TTC549 (cell line): ENCODE results near the gene IQSEC3.

ENCODE experiments used
- FAIRE-seq: peaks from 2 replicates; lab custom pipeline; 2012; peaks lifted over from hg19 to GRCh38; lab: Jason Lieb, UNC

IQSEC3 gene

DNA sequence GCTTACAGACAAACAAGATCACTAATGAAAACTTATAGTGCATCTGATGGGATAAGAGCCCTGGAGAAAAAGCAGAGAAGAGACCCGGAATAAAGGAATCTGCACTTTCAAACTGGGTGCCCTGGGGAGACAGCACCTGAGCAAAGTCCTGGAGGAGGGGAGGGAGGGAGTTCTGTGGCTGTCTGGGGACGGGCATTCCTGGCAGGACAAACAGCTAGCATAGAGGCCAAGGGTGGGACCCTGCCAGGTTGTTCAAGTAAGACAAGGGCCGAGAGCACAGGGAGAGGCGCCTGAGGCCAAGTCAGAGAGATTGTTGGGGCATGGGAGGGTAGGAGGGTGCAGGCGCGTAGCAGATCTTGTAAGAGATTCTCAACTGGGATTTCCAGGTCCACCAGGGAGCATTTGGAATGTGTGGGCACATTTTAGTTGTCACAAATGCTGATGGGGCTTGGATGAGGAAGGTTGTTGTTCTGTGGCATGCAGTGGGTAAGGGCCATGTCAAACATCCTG, 14.2 kb downstream of the IQSEC3 start:
- FAIRE-seq = no peak

DNA sequence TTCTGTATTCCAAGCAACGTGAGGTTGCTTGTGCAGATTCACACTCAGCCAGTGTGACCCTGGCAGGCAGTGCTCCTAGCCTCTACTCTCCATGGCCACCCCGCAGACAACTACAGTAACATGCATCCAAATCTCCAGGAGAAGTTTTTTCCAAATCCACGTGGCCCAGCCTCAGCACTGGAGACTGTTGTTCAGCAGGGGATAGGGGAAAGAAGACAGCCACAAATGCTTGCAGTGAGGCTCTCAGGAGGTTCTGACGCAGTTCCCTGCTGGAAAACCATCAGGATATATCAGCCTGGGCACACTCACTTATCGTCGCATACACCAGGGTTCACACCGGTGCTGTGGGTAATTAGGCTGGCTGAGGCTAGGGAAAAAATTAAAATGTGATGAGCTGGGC, 16.2 kb downstream of the IQSEC3 start:
- no peak for FAIRE-seq

DNA sequence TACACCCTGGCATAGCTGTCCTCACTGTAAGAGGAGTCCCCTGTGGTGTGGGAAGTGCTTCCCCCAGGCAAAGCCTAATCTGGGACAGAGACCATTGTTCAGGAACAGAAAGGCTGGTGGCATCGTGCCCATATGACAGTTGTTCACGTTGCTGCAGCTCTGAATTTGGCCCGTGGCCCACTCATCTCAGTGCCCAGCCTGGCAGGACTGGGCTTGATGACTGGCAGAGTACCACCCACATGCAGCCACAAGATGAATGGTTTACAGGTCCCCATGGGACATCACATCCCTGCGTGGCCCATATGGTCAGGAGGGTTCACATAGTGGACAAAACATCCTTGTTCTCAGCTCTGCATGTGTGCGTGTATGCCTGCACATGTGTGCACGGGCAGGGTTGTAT, 17.5 kb downstream of the IQSEC3 start:
- no peak for FAIRE-seq

- FAIRE-seq = no peak
Observed at GRCh38 chr12:85191-85666, 18.7 kb downstream of the IQSEC3 start.

DNA sequence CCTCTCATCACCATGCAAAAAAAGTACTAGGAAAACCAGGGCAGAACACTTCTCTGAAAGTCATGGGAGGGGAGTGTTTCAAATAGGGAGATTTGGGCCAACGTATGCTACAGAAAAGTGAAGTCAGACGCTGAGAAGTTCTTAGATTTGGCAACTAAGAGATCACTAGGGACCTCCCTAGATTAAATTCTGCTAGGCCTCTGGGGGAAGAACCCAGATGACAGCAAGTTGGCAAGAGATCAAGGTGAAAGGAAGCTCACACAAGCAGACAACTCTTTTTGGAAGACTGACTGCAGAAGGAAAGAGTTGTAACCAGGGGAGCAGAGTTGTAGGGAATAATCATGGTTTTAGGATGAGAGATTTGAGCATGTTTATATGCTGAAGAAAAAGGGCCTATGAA, 20.7 kb downstream of the IQSEC3 start:
- FAIRE-seq = no peak

- FAIRE-seq = no peak
Observed at GRCh38 chr12:87856-88255, 21.3 kb downstream of the IQSEC3 start.

- FAIRE-seq = no peak
Observed at GRCh38 chr12:89653-90052, 23.1 kb downstream of the IQSEC3 start.

- no peak for FAIRE-seq
Observed at GRCh38 chr12:91213-91612, 24.6 kb downstream of the IQSEC3 start.

GRCh38 chr12:93266-94005, 26.9 kb downstream of the IQSEC3 start:
- FAIRE-seq = no peak

DNA sequence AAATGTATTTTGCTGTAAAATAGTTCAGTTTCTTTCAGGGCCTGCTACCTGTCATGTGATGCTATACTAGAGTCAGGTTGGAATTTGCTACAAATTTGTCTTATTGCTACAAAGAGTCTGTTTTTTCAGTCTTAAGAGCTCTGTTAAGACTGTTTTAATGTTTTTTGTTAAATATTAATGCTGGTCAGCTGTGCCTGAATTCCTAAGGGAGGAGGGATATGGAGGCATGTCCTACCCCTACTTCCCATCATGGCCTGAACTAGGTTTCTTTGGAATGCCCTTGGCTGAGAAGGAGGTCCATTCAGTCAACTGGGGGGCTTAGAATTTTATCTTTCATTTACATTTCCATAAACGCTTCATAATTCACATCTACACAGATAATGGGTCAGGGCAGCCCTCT, 30.0 kb downstream of the IQSEC3 start:
- no peak for FAIRE-seq

- no peak for FAIRE-seq
Observed at GRCh38 chr12:98924-99352, 32.4 kb downstream of the IQSEC3 start.

- no peak for FAIRE-seq
Observed at GRCh38 chr12:99605-100004, 33.0 kb downstream of the IQSEC3 start.

DNA sequence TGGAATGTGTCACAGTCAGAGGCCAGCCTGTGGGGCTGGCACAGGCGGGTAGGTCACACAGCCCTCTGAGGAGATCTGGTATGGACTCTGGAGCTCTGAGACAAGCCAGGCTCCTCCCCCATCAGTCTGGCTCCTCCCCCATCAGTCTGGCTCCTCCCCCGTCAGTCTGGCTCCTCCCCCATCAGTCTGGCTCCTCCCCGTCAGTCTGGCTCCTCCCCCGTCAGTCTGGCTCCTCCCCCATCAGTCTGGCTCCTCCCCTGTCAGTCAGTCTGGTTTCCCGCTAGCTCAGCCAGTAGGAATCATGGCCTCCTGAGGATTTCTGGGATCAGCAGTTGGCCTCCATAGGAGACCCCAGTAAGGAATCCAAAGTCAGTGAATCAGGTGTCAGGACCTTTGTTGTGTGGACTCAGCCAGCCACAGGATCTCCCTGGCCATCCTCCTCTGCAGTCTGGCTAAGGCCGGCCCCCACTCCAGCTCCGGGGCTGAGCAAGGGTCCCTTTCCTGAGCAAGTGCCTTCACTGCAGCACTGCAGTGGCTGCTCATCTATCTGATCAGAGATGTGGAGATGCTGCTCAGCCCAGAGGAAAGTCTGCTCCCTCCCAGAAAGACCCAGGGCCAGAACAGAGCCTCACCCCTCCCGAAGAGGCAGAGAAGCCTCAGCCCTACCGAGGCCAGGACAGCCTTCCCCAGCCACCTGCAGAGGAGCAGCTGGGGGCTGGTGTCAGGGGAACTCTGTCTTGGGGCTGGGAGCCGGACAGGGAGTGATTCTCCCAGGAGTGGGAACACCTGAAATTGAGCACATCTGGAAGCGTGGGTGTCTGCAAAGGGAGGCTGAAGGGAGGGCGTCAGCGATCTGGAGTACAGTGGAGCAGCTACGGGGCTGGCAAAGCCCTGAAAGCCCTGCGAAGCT, 35.7 kb downstream of the IQSEC3 start:
- FAIRE-seq = no peak

- FAIRE-seq = no peak
Observed at GRCh38 chr12:102879-103168, 36.3 kb downstream of the IQSEC3 start.

DNA sequence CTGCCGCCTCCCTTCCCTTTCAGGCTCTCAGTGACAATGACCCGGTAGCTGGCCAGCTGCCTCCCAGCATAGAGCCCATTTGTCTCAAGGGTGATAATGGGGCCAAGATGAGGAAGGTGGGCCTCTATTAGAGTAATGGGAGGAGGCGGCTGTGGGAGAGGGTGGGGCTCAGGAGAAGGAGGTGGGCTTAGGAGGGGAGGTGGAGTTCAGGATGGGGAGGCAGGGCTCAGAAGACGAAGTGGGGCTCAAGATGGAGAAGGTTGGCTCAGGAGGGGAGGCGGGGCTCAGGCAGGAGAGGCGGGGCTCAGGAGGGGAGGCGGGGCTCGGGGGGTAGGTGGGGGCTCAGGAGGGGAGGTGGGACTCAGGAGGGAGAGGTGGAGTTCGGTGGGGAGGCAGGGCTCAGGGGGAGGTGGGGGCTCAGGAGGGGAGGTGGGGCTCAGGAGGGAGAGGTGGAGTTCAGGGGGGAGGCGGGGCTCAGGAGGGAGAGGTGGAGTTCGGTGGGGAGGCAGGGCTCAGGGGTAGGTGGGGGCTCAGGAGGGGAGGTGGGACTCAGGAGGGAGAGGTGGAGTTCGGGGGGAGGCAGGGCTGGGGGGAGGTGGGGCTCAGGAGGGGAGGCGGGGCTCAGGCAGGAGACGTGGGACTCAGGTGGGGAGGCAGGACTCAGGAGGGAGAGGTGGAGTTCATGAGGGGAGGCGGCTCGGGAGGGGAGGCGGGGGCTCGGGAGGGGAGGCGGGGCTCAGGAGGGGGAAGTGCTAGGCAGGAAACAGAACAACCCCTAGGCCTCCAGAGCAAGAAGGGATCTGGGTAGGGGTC, 36.8 kb downstream of the IQSEC3 start:
- FAIRE-seq = no peak

DNA sequence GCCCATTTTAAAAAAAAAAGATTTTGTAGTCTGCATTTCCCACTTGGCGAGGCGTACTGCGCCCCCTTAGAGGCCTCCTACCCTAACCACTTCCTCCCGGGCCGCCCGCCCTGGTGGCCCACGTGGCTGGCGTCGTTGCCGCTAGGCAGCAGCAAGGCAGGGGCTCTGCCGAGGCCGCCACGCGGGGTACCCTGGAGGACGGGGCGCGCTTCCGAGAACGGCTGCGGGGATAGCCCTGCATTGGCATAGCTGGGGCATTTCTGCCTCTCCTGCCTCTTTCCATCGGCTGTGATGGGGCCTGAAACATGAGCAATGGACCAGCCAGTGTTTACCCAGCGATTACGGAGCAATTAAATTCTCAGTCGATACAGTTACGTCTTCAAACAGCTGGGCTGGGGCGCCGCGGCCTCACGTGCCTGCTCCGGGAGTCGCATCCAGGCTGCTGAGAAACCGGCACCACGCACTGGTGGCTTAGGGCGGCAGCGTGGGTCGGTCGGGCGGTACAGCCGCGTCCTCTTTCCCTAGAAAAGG, 38.0 kb downstream of the IQSEC3 start:
- no peak for FAIRE-seq

DNA sequence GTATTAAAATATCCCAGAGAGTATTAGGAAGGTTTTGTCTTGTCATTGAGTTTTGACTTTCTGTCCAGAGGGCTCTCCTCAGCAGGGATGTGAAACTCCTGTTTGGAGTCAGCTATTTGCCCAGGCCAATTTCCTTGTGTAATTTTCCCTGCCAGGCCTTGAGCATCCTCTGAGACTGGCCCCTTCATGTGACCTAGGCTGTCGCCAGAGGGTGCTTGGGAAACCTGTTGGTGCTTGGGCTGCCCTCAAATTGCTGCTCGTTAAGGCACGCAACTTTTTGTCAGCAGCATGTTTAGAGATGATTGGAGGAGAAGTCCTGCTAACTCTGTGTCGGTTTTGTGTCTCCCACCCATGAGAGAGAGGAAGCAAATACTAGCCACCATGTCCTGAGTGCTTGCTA, 39.1 kb downstream of the IQSEC3 start:
- FAIRE-seq = no peak

DNA sequence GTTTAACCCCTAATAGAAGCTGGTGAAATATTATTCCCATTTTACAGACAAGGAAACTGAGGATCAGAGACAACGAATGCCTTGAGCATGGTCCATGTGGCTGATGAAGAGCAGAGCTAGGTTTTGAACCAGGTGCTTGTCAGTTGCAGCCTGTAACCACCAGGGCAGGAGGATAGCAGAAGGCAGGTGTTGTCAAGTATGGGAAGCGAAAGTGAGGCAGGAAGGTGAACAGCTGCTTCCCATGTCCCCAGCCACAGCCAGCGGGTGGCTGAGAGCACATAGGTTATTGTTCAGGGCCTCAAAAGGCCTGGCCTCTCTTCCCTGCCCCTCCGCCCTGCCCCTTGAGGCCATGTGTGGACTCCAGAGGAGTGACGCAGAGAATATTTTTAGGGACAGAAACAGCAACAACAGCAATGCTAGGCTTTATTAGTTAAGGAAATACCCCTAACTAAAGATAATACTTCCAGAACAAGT, 39.6 kb downstream of the IQSEC3 start:
- FAIRE-seq = no peak

GRCh38 chr12:108594-108993, 42.0 kb downstream of the IQSEC3 start:
- no peak for FAIRE-seq

DNA sequence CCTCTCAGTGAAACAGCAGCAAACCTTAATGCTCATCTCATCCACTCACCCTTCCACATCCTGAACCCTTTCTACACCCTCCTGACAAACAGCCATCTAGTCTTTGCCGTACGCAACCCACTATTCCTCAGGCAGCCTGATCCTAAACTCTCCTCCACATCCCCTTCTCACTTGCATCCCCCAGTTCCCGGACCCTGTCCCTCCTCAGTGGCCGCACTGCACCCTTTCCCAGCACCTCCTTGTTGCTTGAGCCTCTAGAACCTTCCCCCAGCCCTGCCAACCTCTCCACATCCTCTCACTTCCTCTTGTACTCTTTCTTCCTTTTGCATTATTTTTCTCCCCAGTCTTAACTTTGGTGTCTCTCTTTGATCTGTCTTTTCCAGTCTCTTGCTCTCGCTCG, 42.9 kb downstream of the IQSEC3 start:
- no peak for FAIRE-seq

- FAIRE-seq = no peak
Observed at GRCh38 chr12:109872-110271, 43.3 kb downstream of the IQSEC3 start.
